ENCODE results near the gene ACP6. TPM values are rescaled to one million over a fixed set of nuclear protein-coding genes. Genes with fewer than 3 reads are reported as not detected.

The ACP6 gene
- total RNA-seq, 1 donor from 2014 or later = 14.2 TPM

DNA sequence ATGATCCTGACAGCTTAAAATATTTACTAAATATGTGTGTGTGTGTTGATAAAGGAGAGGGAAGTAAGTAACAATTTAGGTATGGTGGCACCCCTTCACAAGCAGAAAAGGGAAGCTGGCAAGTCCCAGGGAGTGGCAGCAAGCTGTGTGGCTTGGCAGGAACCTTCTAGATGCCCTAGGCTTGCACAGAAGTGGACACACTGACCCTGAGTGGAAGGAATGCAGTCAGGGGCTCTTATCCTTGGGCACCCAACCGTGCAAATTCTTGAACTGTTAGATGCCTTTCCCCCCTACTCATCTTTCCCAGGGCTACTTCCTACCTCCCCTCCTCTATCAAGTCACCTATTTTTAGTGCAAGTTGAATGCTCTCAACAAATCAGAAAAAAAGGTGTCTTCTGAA is 18.9 kb downstream of the ACP6 start:
- H3K27ac ChIP-seq = no peak overlapping the region
- DNase-seq (ENCODE audit: extremely low spot score in 2 of 2) = no peak
- H3K27me3 ChIP-seq = no peaks in the 10 kb centered on the region
- no peaks in the 10 kb centered on the region for H3K4me1 ChIP-seq
- no peaks in the 10 kb centered on the region for H3K9me3 ChIP-seq
- intact Hi-C loops (cut with DNase I) = no loop called here
- H3K36me3 ChIP-seq = peaks cover 0 to 7% of the 10 kb centered on the region in 2 donors
- no peak overlapping the region for H3K4me3 ChIP-seq
- TF ChIP-seq, protein P1, sequence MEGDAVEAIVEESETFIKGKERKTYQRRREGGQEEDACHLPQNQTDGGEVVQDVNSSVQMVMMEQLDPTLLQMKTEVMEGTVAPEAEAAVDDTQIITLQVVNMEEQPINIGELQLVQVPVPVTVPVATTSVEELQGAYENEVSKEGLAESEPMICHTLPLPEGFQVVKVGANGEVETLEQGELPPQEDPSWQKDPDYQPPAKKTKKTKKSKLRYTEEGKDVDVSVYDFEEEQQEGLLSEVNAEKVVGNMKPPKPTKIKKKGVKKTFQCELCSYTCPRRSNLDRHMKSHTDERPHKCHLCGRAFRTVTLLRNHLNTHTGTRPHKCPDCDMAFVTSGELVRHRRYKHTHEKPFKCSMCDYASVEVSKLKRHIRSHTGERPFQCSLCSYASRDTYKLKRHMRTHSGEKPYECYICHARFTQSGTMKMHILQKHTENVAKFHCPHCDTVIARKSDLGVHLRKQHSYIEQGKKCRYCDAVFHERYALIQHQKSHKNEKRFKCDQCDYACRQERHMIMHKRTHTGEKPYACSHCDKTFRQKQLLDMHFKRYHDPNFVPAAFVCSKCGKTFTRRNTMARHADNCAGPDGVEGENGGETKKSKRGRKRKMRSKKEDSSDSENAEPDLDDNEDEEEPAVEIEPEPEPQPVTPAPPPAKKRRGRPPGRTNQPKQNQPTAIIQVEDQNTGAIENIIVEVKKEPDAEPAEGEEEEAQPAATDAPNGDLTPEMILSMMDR (IDR thresholded peaks at IDR 0.05) = no peak
- TF ChIP-seq POLR2A (IDR thresholded peaks at IDR 0.05) (no peak), POLR2AphosphoS5 (IDR thresholded peaks at IDR 0.05; ENCODE audit: insufficient read depth in 1 of 2, low read depth in 1 of 2) (no peak)

DNA sequence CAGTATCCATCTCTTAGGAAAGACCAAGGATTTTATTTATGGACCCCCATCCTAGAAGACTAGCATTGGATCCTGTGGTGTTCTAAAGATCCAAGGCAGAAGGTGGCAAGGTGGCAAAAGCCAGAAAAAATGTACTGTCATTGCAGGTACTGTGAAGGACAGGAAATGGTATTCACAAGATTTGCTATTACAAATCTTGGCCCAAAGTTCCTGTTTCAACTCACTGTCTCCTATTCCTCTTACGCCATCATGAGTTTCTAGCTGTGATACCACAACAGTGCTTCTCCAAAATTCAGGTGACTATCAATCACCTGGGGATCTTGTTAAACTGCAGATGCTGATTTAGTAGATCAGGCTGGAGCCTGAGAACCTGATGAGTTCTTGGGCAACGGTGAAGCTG is 21.4 kb downstream of the ACP6 start:
- H3K9me3 ChIP-seq = no peaks in the 10 kb centered on the region
- H3K4me3 ChIP-seq = no peak overlapping the region
- DNase-seq (ENCODE audit: extremely low spot score in 2 of 2) = no peak
- H3K27me3 ChIP-seq = no peaks in the 10 kb centered on the region
- TF ChIP-seq POLR2A (IDR thresholded peaks at IDR 0.05) = no peak
- TF ChIP-seq, protein P1 (IDR thresholded peaks at IDR 0.05) = no peak
- no peak for TF ChIP-seq POLR2AphosphoS5 (IDR thresholded peaks at IDR 0.05; ENCODE audit: insufficient read depth in 1 of 2, low read depth in 1 of 2)
- no peak overlapping the region for H3K27ac ChIP-seq
- intact Hi-C loops (cut with DNase I) = no loop called here
- no peaks in the 10 kb centered on the region for H3K4me1 ChIP-seq
- H3K36me3 ChIP-seq = peaks cover 0 to 7% of the 10 kb centered on the region in 2 donors

DNA sequence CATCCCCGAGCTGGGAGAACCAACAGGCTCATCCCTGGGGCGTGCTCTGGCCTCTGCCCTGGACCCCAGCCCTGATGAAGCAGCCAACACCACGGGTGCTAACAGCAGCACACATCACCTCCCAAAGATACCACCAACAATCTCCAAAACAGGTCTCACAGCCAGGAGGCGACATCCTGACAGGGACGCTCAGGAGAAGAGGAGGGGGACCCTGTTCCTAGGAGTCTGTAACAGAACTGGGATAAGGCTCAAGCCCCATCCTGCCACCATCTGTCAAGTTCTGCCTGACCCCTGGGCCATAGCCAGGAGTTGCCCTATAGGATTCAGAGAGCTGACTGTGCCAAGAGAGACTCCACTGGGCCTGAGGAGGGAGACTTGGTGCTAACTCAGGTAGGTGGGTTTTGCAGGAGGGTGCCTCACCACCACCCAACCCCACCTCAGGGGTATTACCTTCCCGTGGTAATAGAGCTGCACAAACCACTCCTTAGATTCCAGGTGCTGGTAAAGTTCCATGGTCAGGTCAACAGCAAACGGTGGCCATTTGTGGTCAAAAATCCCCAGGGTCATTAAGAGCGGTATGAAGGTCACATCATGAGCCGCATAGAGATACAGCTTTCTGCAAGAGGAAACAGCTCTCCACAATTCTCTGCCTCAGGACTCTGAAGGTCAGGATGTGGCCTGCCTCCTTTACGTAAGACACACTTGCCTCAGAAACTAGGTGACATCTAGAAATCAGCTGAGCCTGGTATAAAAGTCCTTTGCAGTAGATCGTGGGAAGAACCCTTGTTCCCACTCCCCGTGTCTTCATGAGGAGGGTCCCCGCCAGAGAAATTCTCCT is 22.3 kb downstream of the ACP6 start:
- no peak overlapping the region for H3K27ac ChIP-seq
- no peak overlapping the region for H3K4me3 ChIP-seq
- H3K27me3 ChIP-seq = no peaks in the 10 kb centered on the region
- intact Hi-C loops (cut with DNase I) = no loop called here
- H3K9me3 ChIP-seq = no peaks in the 10 kb centered on the region
- TF ChIP-seq POLR2A (IDR thresholded peaks at IDR 0.05) = no peak
- TF ChIP-seq POLR2AphosphoS5 (IDR thresholded peaks at IDR 0.05; ENCODE audit: insufficient read depth in 1 of 2, low read depth in 1 of 2) = no peak
- TF ChIP-seq, protein P1 (IDR thresholded peaks at IDR 0.05) = no peak
- no peaks in the 10 kb centered on the region for H3K4me1 ChIP-seq
- DNase-seq (ENCODE audit: extremely low spot score in 2 of 2) = no peak
- H3K36me3 ChIP-seq = peaks cover 0 to 7% of the 10 kb centered on the region in 2 donors

DNA sequence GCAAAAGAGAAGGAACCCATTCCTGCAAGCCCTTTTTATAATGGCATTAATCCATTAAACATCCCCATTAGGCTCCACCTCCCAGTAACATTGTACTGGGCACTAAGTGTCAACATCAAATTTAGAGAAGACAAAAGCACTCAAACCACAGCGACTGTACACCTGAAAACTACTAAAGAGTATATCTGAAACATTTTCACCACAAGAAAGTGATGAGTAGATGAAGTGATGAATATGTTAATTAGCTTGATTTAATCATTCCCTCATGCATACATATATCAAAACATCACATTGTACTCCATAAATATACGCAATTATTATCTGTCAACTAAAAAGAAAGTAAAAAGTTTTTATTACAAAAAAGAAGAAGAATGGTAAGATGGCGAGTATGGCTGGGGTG is 26.4 kb downstream of the ACP6 start:
- intact Hi-C loops (cut with DNase I) = loop anchor here (5.0 kb wide), 1 partner anchor 147 kb away; no protein-coding TSS in a partner anchor
- peaks cover 0 to 3% of the 10 kb centered on the region in 2 donors for H3K36me3 ChIP-seq
- TF ChIP-seq, protein P1 (IDR thresholded peaks at IDR 0.05) = no peak
- TF ChIP-seq POLR2A (IDR thresholded peaks at IDR 0.05) (no peak), POLR2AphosphoS5 (IDR thresholded peaks at IDR 0.05; ENCODE audit: insufficient read depth in 1 of 2, low read depth in 1 of 2) (no peak)

More for the DNA sequence above, 26.4 kb downstream of the ACP6 start:
- H3K27ac ChIP-seq = no peak overlapping the region
- no peak for DNase-seq (ENCODE audit: extremely low spot score in 2 of 2)
- H3K4me1 ChIP-seq = no peaks in the 10 kb centered on the region
- no peaks in the 10 kb centered on the region for H3K27me3 ChIP-seq
- H3K9me3 ChIP-seq = no peaks in the 10 kb centered on the region
- H3K4me3 ChIP-seq = no peak overlapping the region

Data from vagina (tissue), 2 donors.